ENCODE results near the gene ARHGEF2. TPM values are rescaled to one million over a fixed set of nuclear protein-coding genes. Genes with fewer than 3 reads are reported as not detected.

The ARHGEF2 gene
- total and polyA plus RNA-seq, 9 of the 15 experiments (the other 6 are each of a cell fraction or from before 2014, with no cell fraction given), result 7.1 to 162 (median 62.2) TPM

GRCh38 chr1:156001662-156002171 lies 23.4 kb upstream of the ARHGEF2 start (continued):
- no peak for TF ChIP-seq ZFP91 (CRISPR knock-in tag; IDR thresholded peaks at IDR 0.05)
- peak; percentile 63 for TF ChIP-seq ZNF589 (CRISPR knock-in tag; IDR thresholded peaks at IDR 0.05; ENCODE audit: low read depth)
- 0 out of 2 replicates have a peak, but pooled peaks have one; percentile 56 for TF ChIP-seq HMBOX1 (IDR thresholded peaks at IDR 0.05)
- TF ChIP-seq ELF4 (CRISPR knock-in tag; IDR thresholded peaks at IDR 0.05), result 0 out of 2 replicates have a peak, but pooled peaks have one; percentile 6
- no peak for TF ChIP-seq SETDB1 (IDR thresholded peaks at IDR 0.05; ENCODE audit: low read length)
- TF ChIP-seq VEZF1 (CRISPR knock-in tag; IDR thresholded peaks at IDR 0.05), result peak; percentile 20; the same call in 1 of the 2 replicates
- 0 out of 2 replicates have a peak, but pooled peaks have one; percentile 13 for TF ChIP-seq FOXK1 (CRISPR knock-in tag; IDR thresholded peaks at IDR 0.05; ENCODE audit: borderline replicate concordance)
- 0 out of 4 replicates have a peak, but pooled peaks of 1 of the 2 experiments have one; percentile 30 for TF ChIP-seq MLLT1 (IDR thresholded peaks at IDR 0.05)
- no peak for TF ChIP-seq ZNF197 (CRISPR knock-in tag; IDR thresholded peaks at IDR 0.05; ENCODE audit: low read depth)
- TF ChIP-seq CSDE1 (IDR thresholded peaks at IDR 0.05), result no peak
- TF ChIP-seq MTA3 (IDR thresholded peaks at IDR 0.05; ENCODE audit: borderline replicate concordance), result 0 out of 2 replicates have a peak, but pooled peaks have one; percentile 17
- TF ChIP-seq CTCFL (IDR thresholded peaks at IDR 0.05; ENCODE audit: borderline replicate concordance, insufficient read depth, low read depth, low read length, poor library complexity, severe bottlenecking), result no peak
- no peak for TF ChIP-seq DACH1 (IDR thresholded peaks at IDR 0.05; ENCODE audit: partially characterized antibody)
- no peak for TF ChIP-seq ZNF444 (CRISPR knock-in tag; IDR thresholded peaks at IDR 0.05)
- TF ChIP-seq EP400 (IDR thresholded peaks at IDR 0.05), result peak; percentile 35; the same call in 1 of the 2 replicates

All from K562 (cell line).